ENCODE data around the gene VCPKMT. TPM values are rescaled to one million over a fixed set of nuclear protein-coding genes. Genes with fewer than 3 reads are reported as not detected.

Gene VCPKMT
- total RNA-seq, 1 donor from 2014 or later: 12.0 TPM

DNA sequence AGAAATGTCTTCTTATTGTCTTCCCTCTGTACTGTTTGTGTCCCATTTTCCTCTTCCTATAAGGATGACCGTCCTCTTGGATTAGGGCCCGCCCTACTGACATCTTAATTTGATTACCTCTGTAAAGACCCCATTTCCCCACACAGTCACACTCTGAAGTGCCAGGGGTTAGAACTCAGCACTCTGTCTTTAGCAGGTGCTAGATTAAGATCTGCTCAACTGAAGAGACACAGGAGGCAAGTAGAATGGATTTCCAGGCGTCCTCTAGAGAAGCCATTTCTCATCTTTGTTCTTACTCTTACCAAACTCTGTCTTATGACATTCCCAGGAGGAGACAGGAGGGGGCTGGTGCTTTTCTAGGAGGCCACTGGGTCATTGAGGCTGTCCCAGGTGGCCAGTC is 50.8 kb downstream of the VCPKMT start:
- no peak for DNase-seq

DNA sequence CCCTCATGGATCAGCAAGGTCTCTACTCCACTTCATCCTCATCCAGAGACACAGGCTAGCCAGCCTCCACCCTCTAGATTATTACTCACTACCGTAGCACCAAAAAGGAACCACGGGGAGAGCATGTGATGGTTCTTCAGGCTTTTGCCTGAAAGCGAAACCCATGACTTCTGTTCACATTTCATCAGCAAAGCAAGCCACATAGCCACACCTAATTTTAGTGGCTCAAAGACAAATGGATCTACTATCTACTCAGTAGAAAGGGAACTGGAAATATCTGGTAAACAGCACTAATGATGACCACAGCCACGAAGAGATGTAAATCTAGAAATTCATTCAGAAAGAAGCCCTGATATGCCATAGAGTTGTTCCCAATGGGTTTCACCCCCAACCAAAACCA is 51.4 kb downstream of the VCPKMT start:
- no peak for DNase-seq

DNA sequence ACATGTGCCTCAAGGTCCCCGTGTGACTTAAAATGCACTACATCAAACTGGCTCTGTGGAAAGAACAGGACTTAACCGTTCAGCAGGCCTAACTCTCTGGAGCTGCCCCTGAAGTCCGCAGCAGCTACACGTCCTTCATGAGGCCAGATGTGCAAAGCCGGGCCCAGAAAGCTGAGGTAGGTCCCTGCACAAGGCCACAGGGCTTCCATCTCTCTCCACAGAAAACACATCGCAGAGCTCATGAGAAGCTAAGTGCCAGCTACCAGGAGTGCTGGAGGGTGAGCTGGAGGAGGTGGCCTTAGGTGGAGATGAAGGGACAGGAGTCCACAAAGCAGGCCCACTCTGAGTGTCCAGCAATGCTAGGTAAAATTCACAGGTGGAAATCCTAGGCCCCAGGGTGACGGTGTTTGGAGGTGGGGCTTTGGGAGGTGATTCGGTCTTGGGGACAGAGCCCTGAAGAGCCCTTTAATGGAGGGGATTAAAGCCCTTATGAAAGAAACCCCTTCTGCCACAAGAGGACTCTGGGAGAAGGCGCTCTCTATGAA is 52.4 kb downstream of the VCPKMT start:
- no peak for DNase-seq

DNA sequence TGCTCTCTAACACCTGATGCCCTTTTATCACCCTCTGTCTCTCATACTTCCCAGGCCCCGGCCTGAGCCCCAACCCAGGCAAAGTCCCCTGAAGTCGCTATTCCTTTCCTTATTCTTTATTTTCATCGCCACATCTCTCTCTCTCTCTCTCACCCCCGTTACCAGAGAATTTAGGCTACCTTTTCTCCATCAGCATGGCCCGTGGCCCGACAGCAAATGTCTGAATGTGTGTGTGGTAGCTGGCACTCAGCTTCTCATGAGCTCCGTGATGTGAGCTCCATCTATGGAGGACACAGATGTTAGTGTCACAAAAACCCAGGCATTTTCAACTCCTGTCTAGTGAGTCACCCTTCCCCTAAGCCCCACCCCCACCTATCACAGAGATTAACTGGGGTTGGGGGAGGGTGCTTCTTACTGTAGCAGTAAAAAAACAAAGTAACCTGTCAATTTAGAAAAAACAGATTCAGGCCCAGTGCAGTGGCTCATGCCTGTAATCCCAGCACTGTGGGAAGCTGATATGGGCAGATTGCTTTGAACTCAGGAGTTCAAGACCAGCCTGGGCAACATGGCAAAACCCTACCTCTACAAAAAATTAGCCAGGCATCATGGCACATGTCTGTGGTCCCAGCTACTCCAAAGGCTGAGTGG is 53.8 kb downstream of the VCPKMT start:
- DNase-seq: no peak

DNA sequence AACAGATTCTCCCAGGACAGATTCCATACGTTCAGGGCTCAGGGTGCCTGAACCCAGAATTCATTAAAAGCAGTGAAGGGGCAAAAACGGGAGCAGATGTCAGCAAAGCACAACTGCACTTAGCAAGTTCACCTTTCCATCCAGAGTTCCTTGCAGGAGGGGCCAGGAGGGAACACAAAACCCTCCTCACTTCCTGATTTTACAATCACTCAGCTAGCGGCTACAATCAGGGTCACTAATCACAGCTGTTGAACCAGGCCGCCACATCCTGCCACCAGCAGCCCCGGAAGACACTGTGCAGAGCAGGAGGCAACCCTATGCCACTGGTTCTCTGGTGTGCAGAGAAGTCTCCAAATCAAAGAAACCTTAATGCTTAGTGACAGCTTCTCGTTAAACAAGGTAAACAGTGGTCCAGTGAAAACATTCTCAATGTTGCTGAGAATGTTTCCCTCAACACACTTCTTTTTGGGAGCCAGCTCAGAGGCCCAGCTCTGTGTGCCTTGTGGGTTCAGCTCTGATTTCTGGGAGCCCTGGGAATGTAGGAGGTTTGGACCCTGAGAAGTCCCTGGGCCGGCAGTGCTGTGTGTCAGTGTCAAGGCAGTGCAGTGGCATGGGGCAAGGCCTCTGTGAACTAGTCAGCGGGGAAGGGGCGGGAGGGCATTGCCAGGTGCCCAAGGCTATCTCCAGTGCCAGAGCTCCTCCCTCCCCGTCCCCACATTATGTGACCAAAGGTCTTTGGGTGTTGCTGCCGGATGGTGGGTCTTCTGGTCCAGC is 54.5 kb downstream of the VCPKMT start:
- DNase-seq: no peak

DNA sequence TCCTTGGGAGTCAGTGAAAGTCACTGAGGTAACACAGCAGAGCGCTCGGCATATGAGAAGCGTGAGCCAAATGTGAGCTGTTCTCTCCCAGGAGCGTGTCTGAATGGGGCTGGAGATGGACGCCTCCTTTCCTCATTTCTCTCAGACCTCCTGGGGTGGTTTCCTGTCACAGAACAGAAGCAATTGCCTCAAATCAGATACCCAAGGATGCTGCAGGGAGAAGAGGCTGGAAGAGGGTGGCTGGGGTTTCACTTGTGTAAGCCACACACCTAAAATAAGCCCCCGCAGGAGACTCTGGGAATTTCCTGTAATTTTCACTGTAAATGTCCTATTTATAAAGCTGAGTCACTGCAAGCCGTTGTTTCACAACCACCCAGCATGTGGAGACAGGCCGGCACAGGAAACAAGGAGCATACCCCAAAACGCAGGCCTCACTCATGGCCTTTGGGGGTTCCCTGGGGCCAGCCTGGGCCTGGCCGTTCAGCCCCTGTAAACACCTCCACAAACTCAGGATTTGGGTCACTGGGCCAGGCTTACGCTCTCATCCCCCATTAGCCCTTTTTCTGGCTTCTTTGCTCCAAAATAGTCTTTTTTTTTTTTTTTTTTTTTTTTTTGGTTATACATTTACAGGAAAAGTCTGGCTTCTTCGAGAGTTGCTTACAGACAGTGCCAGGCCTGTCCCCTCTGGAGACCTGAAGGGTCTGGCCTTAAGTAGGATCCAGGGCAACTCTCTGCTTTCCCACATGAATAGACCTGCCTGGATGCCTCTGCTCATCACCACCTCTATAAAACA is 55.3 kb downstream of the VCPKMT start:
- peak; percentile 31 for DNase-seq

DNA sequence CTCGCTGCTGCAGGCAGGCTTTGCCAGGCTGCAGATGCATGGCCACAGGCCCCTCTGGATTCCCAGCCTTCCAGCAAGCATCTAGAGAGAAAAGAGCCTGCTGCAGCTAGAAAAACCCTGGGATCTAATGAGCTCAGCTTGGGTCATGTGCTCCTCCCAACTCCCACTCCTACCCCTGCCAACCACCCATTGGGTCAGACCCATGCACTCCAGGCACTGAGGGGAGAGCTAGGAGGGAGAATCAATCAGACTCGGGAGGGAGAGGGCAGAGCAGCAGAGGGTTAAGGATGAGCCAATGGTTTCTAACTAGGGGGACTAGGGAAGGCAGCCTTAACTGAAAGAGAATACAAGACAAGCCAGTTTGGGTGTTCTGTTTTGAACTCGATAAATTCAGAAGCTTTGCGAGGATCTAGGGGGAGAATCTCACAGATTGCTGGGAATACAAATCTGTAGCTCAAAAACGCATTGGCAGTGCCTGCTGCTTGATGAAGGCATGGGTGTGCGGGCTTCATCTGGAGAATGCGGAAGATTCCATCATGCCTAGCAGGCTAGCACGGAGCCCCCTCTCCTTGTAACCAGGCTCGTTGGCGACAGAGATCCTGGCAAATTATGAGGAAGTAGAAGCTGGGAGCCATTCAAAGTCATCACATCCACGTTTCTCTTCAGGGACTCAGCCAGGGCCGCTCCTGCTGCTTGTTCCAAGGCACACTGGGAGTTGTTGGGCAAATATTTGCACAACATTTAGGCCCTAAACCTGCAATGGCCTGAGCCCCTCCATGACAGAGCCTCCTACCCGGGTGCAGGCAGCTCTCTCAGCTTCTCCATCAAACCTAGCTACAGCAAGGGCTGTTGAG is 56.4 kb downstream of the VCPKMT start:
- DNase-seq: no peak

Small RNA genes lying within 50 kb of the gene (small RNA-seq; reads per million reads assigned to genes)
- gene RF00019: not detected

Other genes starting within 250 kb of the VCPKMT start
- 61.3 TPM for gene ARF6, start 223.5 kb downstream of the VCPKMT start, total RNA-seq
- gene SOS2, start 115.0 kb upstream of the VCPKMT start, total RNA-seq: 83.6 TPM
- 18.6 TPM for gene L2HGDH, start 195.7 kb upstream of the VCPKMT start, total RNA-seq
- 15.9 TPM for gene DMAC2L, start 195.8 kb upstream of the VCPKMT start, total RNA-seq